GM12878 (cell line): ENCODE results near the gene SOX10. TPM values are rescaled to one million over a fixed set of nuclear protein-coding genes. Genes with fewer than 3 reads are reported as not detected.

Experiments used
- ATAC-seq: fragments of 200-7000 bp; cut with Tn5 transposase; 3 replicates; pipeline ENCODE4 v1.9.1; 2020; ENCODE audit warnings: mild to moderate bottlenecking, moderate library complexity
- BruUV-seq: library from RNA; stranded (reverse); fragments of 400-500 nt; replicated peaks from 2 replicates; lab custom pipeline; 2021; lab: Mats Ljungman, UMichigan
- CTCF ChIA-PET: fragments of 300-600 bp; sonication (Branson Sonifier 250); formaldehyde crosslinking; extraction: SDS; loops from one replicate; lab custom pipeline; 2021; ENCODE audit warnings: inconsistent platforms; lab: Yijun Ruan, JAX
- POLR2A ChIA-PET: fragments of 350-600 bp; formaldehyde crosslinking; extraction: SDS; loops from one replicate; lab custom pipeline; 2021; ENCODE audit warnings: inconsistent platforms; lab: Charles Lee
- RAD21 ChIA-PET: fragments of 300-600 bp; sonication (Branson Sonifier 250); formaldehyde crosslinking; loops from one replicate; lab custom pipeline; 2023; ENCODE audit warnings: antibody characterized with exemption; ENCODE audit not compliant: unreplicated experiment; lab: Charles Lee
- SMC1A ChIA-PET: fragments of 300-600 bp; sonication (Branson Sonifier 250); formaldehyde crosslinking; loops from one replicate; lab custom pipeline; 2023; ENCODE audit not compliant: unreplicated experiment, uncharacterized antibody; lab: Charles Lee
- DNase-seq: peaks from one replicate; pipeline ENCODE4 v3.0.0-alpha.2; 2011; ENCODE audit warnings: low read depth, low spot score
- FAIRE-seq: peaks from 3 replicates; lab custom pipeline; 2011; peaks lifted over from hg19 to GRCh38; lab: Jason Lieb, UNC
- H2AFZ ChIP-seq: 2 replicates; pipeline ENCODE4 v1.6.0; 2011; ENCODE audit warnings: low read depth, low read length, control low read depth; ENCODE audit not compliant: control insufficient read depth
- H3K27ac ChIP-seq: 2 replicates; pipeline ENCODE4 v1.5.1; 2011; ENCODE audit warnings: control low read depth; ENCODE audit not compliant: control insufficient read depth, insufficient read depth
- H3K27me3 ChIP-seq, 2 experiments: replicated peaks in 1 of 2; 2 replicates each; pipeline versions ENCODE4 v1.6.0 to v1.6.1; 2011; ENCODE audit warnings: low read length in 1 of 2; ENCODE audit not compliant: control insufficient read depth in 2 of 2, insufficient read depth in 2 of 2
- H3K36me3 ChIP-seq, 2 experiments: 2 replicates each; pipeline ENCODE4 v1.5.1; 2011; ENCODE audit warnings: low read length in 1 of 2; ENCODE audit not compliant: control insufficient read depth in 2 of 2, insufficient read depth in 2 of 2
- H3K4me1 ChIP-seq: 2 replicates; pipeline ENCODE4 v1.6.1; 2011; ENCODE audit warnings: mild to moderate bottlenecking, low read length, moderate library complexity, mixed read lengths; ENCODE audit not compliant: control insufficient read depth, insufficient read depth
- H3K4me2 ChIP-seq: 2 replicates; pipeline ENCODE4 v1.6.0; 2011; ENCODE audit warnings: control low read depth; ENCODE audit not compliant: control insufficient read depth, insufficient read depth
- H3K4me3 ChIP-seq: fragments of 200-600 bp; sonication (generic); 2 replicates; pipeline ENCODE4 v1.5.1; 2016
- H3K79me2 ChIP-seq: 2 replicates; pipeline ENCODE4 v1.6.0; 2011; ENCODE audit warnings: low read length; ENCODE audit not compliant: control insufficient read depth, insufficient read depth
- H3K9ac ChIP-seq: 2 replicates; pipeline ENCODE4 v1.8.0; 2011; ENCODE audit warnings: low read length, control low read depth, mixed read lengths; ENCODE audit not compliant: control insufficient read depth, insufficient read depth
- H3K9me3 ChIP-seq: replicated peaks from 3 replicates; pipeline ENCODE4 v1.5.1; 2011; ENCODE audit warnings: mild to moderate bottlenecking, low read length; ENCODE audit not compliant: control insufficient read depth, insufficient read depth
- H4K20me1 ChIP-seq: 2 replicates; pipeline ENCODE4 v1.6.0; 2011; ENCODE audit not compliant: control insufficient read depth, insufficient read depth
- CEBPB ChIP-seq, 2 experiments: fragments of 150-350 bp in 1 of 2; IDR thresholded peaks; 2 replicates each; pipeline ENCODE4 v1.6.1; 2012 to 2014; ENCODE audit warnings: low read depth in 2 of 2, low read length in 2 of 2, borderline replicate concordance in 1 of 2, inconsistent platforms in 1 of 2
- EP300 ChIP-seq, 2 experiments: fragments of 150-350 bp in 1 of 2; IDR thresholded peaks; 2 replicates each; pipeline ENCODE4 v1.6.1; 2011 to 2012; ENCODE audit warnings: low read depth in 2 of 2, low read length in 2 of 2, borderline replicate concordance in 1 of 2, improper control_type of control experiment in 1 of 2, inconsistent platforms in 1 of 2; ENCODE audit not compliant: control insufficient read depth in 1 of 2
- MYC ChIP-seq: IDR thresholded peaks from 2 replicates; pipeline ENCODE4 v1.6.1; 2011; ENCODE audit warnings: mild to moderate bottlenecking, low read length, moderate library complexity, inconsistent platforms; ENCODE audit not compliant: insufficient read depth, insufficient replicate concordance, insufficient read length, severe bottlenecking
- ZBTB33 ChIP-seq: fragments of 450-650 bp; IDR thresholded peaks from 2 replicates; pipeline ENCODE4 v1.6.1; 2017; ENCODE audit warnings: mild to moderate bottlenecking
- ZNF687 ChIP-seq: fragments of 450-650 bp; IDR thresholded peaks from 2 replicates; pipeline ENCODE4 v1.6.1; 2017; ENCODE audit warnings: mild to moderate bottlenecking, moderate library complexity
- WGBS: methylation state at CpG from one replicate; pipeline ENCODE4 v1.1.6; 2016; ENCODE audit warnings: low lambda C conversion rate; ENCODE audit not compliant: insufficient replicate concordance, insufficient coverage; ENCODE audit errors: missing lambda C conversion rate; 5-methylcytosine and 5-hydroxymethylcytosine counted together
- in situ Hi-C: fragments of 300-500 bp; cut with MboI; formaldehyde crosslinking; loops from 9 replicates; pipeline ENCODE4 v1.14.3; 2018; ENCODE audit warnings: mixed read lengths
- intact Hi-C: fragments of 100-400 bp; cut with micrococcal nuclease; formaldehyde crosslinking; loops from one replicate; pipeline ENCODE4 v1.14.2; 2022; ENCODE audit not compliant: unreplicated experiment
- polyA plus RNA-seq, 11 experiments: library from polyadenylated mRNA; depleted of rRNA in 4 of 11; unstranded in 6 of 11; stranded (reverse) in 5 of 11; fragments of >200 nt; fragmentation: Nextera tagmentation in 4 of 11; fragmentation: Illumina TruSeq in 1 of 11; extraction: Ambion mirVana in 4 of 11; extraction: Trizol in 1 of 11; gene quantifications; 1 replicate in 1 of 11; 2 replicates in 10 of 11; pipeline versions ENCODE4 v1.2.1 to v1.2.3, GENCODE V29; 2011 to 2016; ENCODE audit warnings: inconsistent platforms in 2 of 11, missing spikeins in 2 of 11, low read depth in 1 of 11
- total RNA-seq, 4 experiments: library from RNA; depleted of rRNA in 3 of 4; stranded (reverse); fragments of >200 nt in 3 of 4; fragmentation: Illumina TruSeq in 1 of 4; extraction: Trizol in 1 of 4; gene quantifications; 2 replicates each; pipeline versions ENCODE4 v1.2.1 to v1.2.3, GENCODE V29; 2013 to 2021

The SOX10 gene
- total and polyA plus RNA-seq, 10 of the 15 experiments (the other 5 are each of a cell fraction or from before 2014, with no cell fraction given): 0.05 TPM; not detected in 9

GRCh38 chr22:37999640-38000272 lies 15.4 kb upstream of the SOX10 start (continued):
- TF ChIP-seq ZBTB33: no peak
- TF ChIP-seq ZNF687: no peak
- no peak for TF ChIP-seq CEBPB (IDR thresholded peaks at IDR 0.05; ENCODE audit: borderline replicate concordance in 1 of 2, low read depth in 2 of 2, low read length in 2 of 2)
- no peak for TF ChIP-seq MYC

- no peaks in the 10 kb centered on the region for H3K79me2 ChIP-seq
- POLR2A ChIA-PET: interaction anchor here (0.7 kb wide), 1 partner anchor 183 kb away, joined by 3 read pairs; the partner anchor contains the start of gene PLA2G6
- H3K27me3 ChIP-seq: no peaks in the 10 kb centered on the region; a peak in 1 of 4 replicates
- WGBS: 29% methylated on average over 10 of the region's 10 CpGs
- CTCF ChIA-PET: no interaction called here
- no peak overlapping the region for H3K9ac ChIP-seq
- no peak for TF ChIP-seq EP300 (IDR thresholded peaks at IDR 0.05; ENCODE audit: borderline replicate concordance in 1 of 2, control insufficient read depth in 1 of 2, low read depth in 2 of 2, low read length in 2 of 2)
- DNase-seq (no peak), ATAC-seq (no peak), FAIRE-seq (no peak)
- SMC1A ChIA-PET: no interaction called here
- H3K36me3 ChIP-seq: no peaks in the 10 kb centered on the region
- H3K9me3 ChIP-seq: no peaks in the 10 kb centered on the region
- no peak overlapping the region for H2AFZ ChIP-seq
- no peaks in the 10 kb centered on the region for H4K20me1 ChIP-seq
- intact Hi-C loops: no loop called here
- RAD21 ChIA-PET: no interaction called here
- H3K4me1 ChIP-seq: no peaks in the 10 kb centered on the region
- in situ Hi-C loops: no loop called here
- H3K4me3 ChIP-seq: no peak overlapping the region
- H3K27ac ChIP-seq: no peak overlapping the region
- H3K4me2 ChIP-seq: no peak overlapping the region
- no TSS peak for BruUV-seq
These were observed 14.9 kb upstream of the SOX10 start for GRCh38 chr22:37999236-37999635.
